GM12878 (cell line): ENCODE results near the gene PRDM2. TPM values are rescaled to one million over a fixed set of nuclear protein-coding genes. Genes with fewer than 3 reads are reported as not detected.
A peak's percentile ranks its signal among the peaks of the same experiment; 100 is the strongest.

ENCODE experiments used
- ATAC-seq: fragments of 200-7000 bp; cut with Tn5 transposase; 3 replicates; pipeline ENCODE4 v1.9.1; 2020; ENCODE audit warnings: mild to moderate bottlenecking, moderate library complexity
- BruUV-seq: library from RNA; stranded (reverse); fragments of 400-500 nt; replicated peaks from 2 replicates; lab custom pipeline; 2021; lab: Mats Ljungman, UMichigan
- CTCF ChIA-PET: fragments of 300-600 bp; sonication (Branson Sonifier 250); formaldehyde crosslinking; extraction: SDS; loops from one replicate; lab custom pipeline; 2021; ENCODE audit warnings: inconsistent platforms; lab: Yijun Ruan, JAX
- POLR2A ChIA-PET: fragments of 350-600 bp; formaldehyde crosslinking; extraction: SDS; loops from one replicate; lab custom pipeline; 2021; ENCODE audit warnings: inconsistent platforms; lab: Charles Lee
- RAD21 ChIA-PET: fragments of 300-600 bp; sonication (Branson Sonifier 250); formaldehyde crosslinking; loops from one replicate; lab custom pipeline; 2023; ENCODE audit warnings: antibody characterized with exemption; ENCODE audit not compliant: unreplicated experiment; lab: Charles Lee
- SMC1A ChIA-PET: fragments of 300-600 bp; sonication (Branson Sonifier 250); formaldehyde crosslinking; loops from one replicate; lab custom pipeline; 2023; ENCODE audit not compliant: unreplicated experiment, uncharacterized antibody; lab: Charles Lee
- DNase-seq: peaks from one replicate; pipeline ENCODE4 v3.0.0-alpha.2; 2011; ENCODE audit warnings: low read depth, low spot score
- FAIRE-seq: peaks from 3 replicates; lab custom pipeline; 2011; peaks lifted over from hg19 to GRCh38; lab: Jason Lieb, UNC
- H2AFZ ChIP-seq: 2 replicates; pipeline ENCODE4 v1.6.0; 2011; ENCODE audit warnings: low read depth, low read length, control low read depth; ENCODE audit not compliant: control insufficient read depth
- H3K27ac ChIP-seq: 2 replicates; pipeline ENCODE4 v1.5.1; 2011; ENCODE audit warnings: control low read depth; ENCODE audit not compliant: control insufficient read depth, insufficient read depth
- H3K27me3 ChIP-seq, 2 experiments: replicated peaks in 1 of 2; 2 replicates each; pipeline versions ENCODE4 v1.6.0 to v1.6.1; 2011; ENCODE audit warnings: low read length in 1 of 2; ENCODE audit not compliant: control insufficient read depth in 2 of 2, insufficient read depth in 2 of 2
- H3K36me3 ChIP-seq, 2 experiments: 2 replicates each; pipeline ENCODE4 v1.5.1; 2011; ENCODE audit warnings: low read length in 1 of 2; ENCODE audit not compliant: control insufficient read depth in 2 of 2, insufficient read depth in 2 of 2
- H3K4me1 ChIP-seq: 2 replicates; pipeline ENCODE4 v1.6.1; 2011; ENCODE audit warnings: mild to moderate bottlenecking, low read length, moderate library complexity, mixed read lengths; ENCODE audit not compliant: control insufficient read depth, insufficient read depth
- H3K4me2 ChIP-seq: 2 replicates; pipeline ENCODE4 v1.6.0; 2011; ENCODE audit warnings: control low read depth; ENCODE audit not compliant: control insufficient read depth, insufficient read depth
- H3K4me3 ChIP-seq: fragments of 200-600 bp; sonication (generic); 2 replicates; pipeline ENCODE4 v1.5.1; 2016
- H3K79me2 ChIP-seq: 2 replicates; pipeline ENCODE4 v1.6.0; 2011; ENCODE audit warnings: low read length; ENCODE audit not compliant: control insufficient read depth, insufficient read depth
- H3K9ac ChIP-seq: 2 replicates; pipeline ENCODE4 v1.8.0; 2011; ENCODE audit warnings: low read length, control low read depth, mixed read lengths; ENCODE audit not compliant: control insufficient read depth, insufficient read depth
- H3K9me3 ChIP-seq: replicated peaks from 3 replicates; pipeline ENCODE4 v1.5.1; 2011; ENCODE audit warnings: mild to moderate bottlenecking, low read length; ENCODE audit not compliant: control insufficient read depth, insufficient read depth
- H4K20me1 ChIP-seq: 2 replicates; pipeline ENCODE4 v1.6.0; 2011; ENCODE audit not compliant: control insufficient read depth, insufficient read depth
- ASH2L ChIP-seq: fragments of 300-600, 200-600 bp; sonication (generic); IDR thresholded peaks from 2 replicates; pipeline ENCODE4 v1.6.1; 2017; ENCODE audit warnings: low read depth, mild to moderate bottlenecking, borderline replicate concordance
- CHD4 ChIP-seq: fragments of 200-600 bp; sonication (generic); IDR thresholded peaks from 2 replicates; pipeline ENCODE4 v1.6.1; 2016; ENCODE audit warnings: mild to moderate bottlenecking
- GATAD2B ChIP-seq: fragments of 450-650 bp; conservative IDR thresholded peaks from 2 replicates; pipeline ENCODE4 v1.6.1; 2017; ENCODE audit warnings: low read depth, mild to moderate bottlenecking, moderate library complexity
- JUND ChIP-seq: IDR thresholded peaks from 2 replicates; pipeline ENCODE4 v1.6.1; 2012; ENCODE audit warnings: low read depth, mild to moderate bottlenecking, low read length, improper control_type of control experiment, moderate library complexity
- KAT2A ChIP-seq: conservative IDR thresholded peaks from 2 replicates; pipeline ENCODE4 v1.6.1; 2011; ENCODE audit warnings: low read depth, low read length; ENCODE audit not compliant: control insufficient read depth
- MEF2A ChIP-seq: IDR thresholded peaks from 2 replicates; pipeline ENCODE4 v1.6.1; 2011; ENCODE audit warnings: low read depth, mild to moderate bottlenecking, low read length, moderate library complexity; ENCODE audit not compliant: insufficient read depth
- MTA3 ChIP-seq: IDR thresholded peaks from 2 replicates; pipeline ENCODE4 v1.6.1; 2012; ENCODE audit warnings: low read length, inconsistent platforms, borderline replicate concordance
- NBN ChIP-seq: fragments of 450-650 bp; IDR thresholded peaks from 2 replicates; pipeline ENCODE4 v1.6.1; 2016
- NRF1 ChIP-seq: conservative IDR thresholded peaks from 2 replicates; pipeline ENCODE4 v1.6.1; 2011; ENCODE audit warnings: mild to moderate bottlenecking, low read depth, low read length, improper control_type of control experiment
- SMC3 ChIP-seq: IDR thresholded peaks from 2 replicates; pipeline ENCODE4 v1.6.1; 2011; ENCODE audit warnings: low read length, improper control_type of control experiment, borderline replicate concordance
- SPI1 ChIP-seq: IDR thresholded peaks from 2 replicates; pipeline ENCODE4 v1.6.1; 2011; ENCODE audit warnings: low read depth, mild to moderate bottlenecking, low read length, moderate library complexity, borderline replicate concordance; ENCODE audit not compliant: insufficient read depth
- SREBF2 ChIP-seq: IDR thresholded peaks from 2 replicates; pipeline ENCODE4 v1.6.1; 2012; ENCODE audit warnings: mild to moderate bottlenecking, low read length
- SUPT20H ChIP-seq: IDR thresholded peaks from 2 replicates; pipeline ENCODE4 v1.6.1; 2011; ENCODE audit warnings: low read depth, mild to moderate bottlenecking, low read length, moderate library complexity, borderline replicate concordance; ENCODE audit not compliant: control insufficient read depth
- WRNIP1 ChIP-seq: IDR thresholded peaks from 2 replicates; pipeline ENCODE4 v1.6.1; 2011; ENCODE audit warnings: low read depth, low read length, improper control_type of control experiment, borderline replicate concordance
- ZNF24 ChIP-seq: fragments of 450-650 bp; IDR thresholded peaks from 2 replicates; pipeline ENCODE4 v1.6.1; 2017; ENCODE audit warnings: antibody characterized with exemption, mild to moderate bottlenecking
- WGBS: methylation state at CpG from one replicate; pipeline ENCODE4 v1.1.6; 2016; ENCODE audit warnings: low lambda C conversion rate; ENCODE audit not compliant: insufficient replicate concordance, insufficient coverage; ENCODE audit errors: missing lambda C conversion rate; 5-methylcytosine and 5-hydroxymethylcytosine counted together
- in situ Hi-C: fragments of 300-500 bp; cut with MboI; formaldehyde crosslinking; loops from 9 replicates; pipeline ENCODE4 v1.14.3; 2018; ENCODE audit warnings: mixed read lengths
- intact Hi-C: fragments of 100-400 bp; cut with micrococcal nuclease; formaldehyde crosslinking; loops from one replicate; pipeline ENCODE4 v1.14.2; 2022; ENCODE audit not compliant: unreplicated experiment
- polyA plus RNA-seq, 11 experiments: library from polyadenylated mRNA; depleted of rRNA in 4 of 11; unstranded in 6 of 11; stranded (reverse) in 5 of 11; fragments of >200 nt; fragmentation: Nextera tagmentation in 4 of 11; fragmentation: Illumina TruSeq in 1 of 11; extraction: Ambion mirVana in 4 of 11; extraction: Trizol in 1 of 11; gene quantifications; 1 replicate in 1 of 11; 2 replicates in 10 of 11; pipeline versions ENCODE4 v1.2.1 to v1.2.3, GENCODE V29; 2011 to 2016; ENCODE audit warnings: inconsistent platforms in 2 of 11, missing spikeins in 2 of 11, low read depth in 1 of 11
- total RNA-seq, 4 experiments: library from RNA; depleted of rRNA in 3 of 4; stranded (reverse); fragments of >200 nt in 3 of 4; fragmentation: Illumina TruSeq in 1 of 4; extraction: Trizol in 1 of 4; gene quantifications; 2 replicates each; pipeline versions ENCODE4 v1.2.1 to v1.2.3, GENCODE V29; 2013 to 2021
- TF ChIP-seq, protein P1 (sequence below): IDR thresholded peaks from 2 replicates; pipeline ENCODE4 v1.6.1; 2012; ENCODE audit warnings: low read depth, low read length, improper control_type of control experiment
- TF ChIP-seq, protein P2 (sequence below): fragments of 450-650 bp; IDR thresholded peaks from 2 replicates; pipeline ENCODE4 v1.6.1; 2018; ENCODE audit warnings: borderline replicate concordance, mild to moderate bottlenecking; ENCODE audit not compliant: partially characterized antibody
- TF ChIP-seq, protein P3 (sequence below): IDR thresholded peaks from 2 replicates; pipeline ENCODE4 v1.6.1; 2012; ENCODE audit warnings: low read length, inconsistent platforms
- TF ChIP-seq, protein P4 (sequence below): fragments of 450-650 bp; IDR thresholded peaks from 2 replicates; pipeline ENCODE4 v1.6.1; 2014; ENCODE audit warnings: mild to moderate bottlenecking

PRDM2 gene
- total and polyA plus RNA-seq, 10 of the 15 experiments (the other 5 are each of a cell fraction or from before 2014, with no cell fraction given) = 8.4 to 45.1 (median 23.5) TPM

DNA sequence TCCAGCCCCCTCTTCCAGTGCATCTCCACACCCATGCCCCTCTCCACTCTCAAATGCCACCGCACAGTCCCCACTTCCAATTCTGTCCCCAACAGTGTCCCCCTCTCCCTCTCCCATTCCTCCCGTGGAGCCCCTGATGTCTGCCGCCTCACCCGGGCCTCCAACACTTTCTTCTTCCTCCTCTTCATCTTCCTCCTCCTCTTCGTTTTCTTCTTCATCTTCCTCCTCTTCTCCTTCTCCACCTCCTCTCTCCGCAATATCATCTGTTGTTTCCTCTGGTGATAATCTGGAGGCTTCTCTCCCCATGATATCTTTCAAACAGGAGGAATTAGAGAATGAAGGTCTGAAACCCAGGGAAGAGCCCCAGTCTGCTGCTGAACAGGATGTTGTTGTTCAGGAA lies 80.8 kb downstream of the PRDM2 start (continued):
- TF ChIP-seq, protein P1, sequence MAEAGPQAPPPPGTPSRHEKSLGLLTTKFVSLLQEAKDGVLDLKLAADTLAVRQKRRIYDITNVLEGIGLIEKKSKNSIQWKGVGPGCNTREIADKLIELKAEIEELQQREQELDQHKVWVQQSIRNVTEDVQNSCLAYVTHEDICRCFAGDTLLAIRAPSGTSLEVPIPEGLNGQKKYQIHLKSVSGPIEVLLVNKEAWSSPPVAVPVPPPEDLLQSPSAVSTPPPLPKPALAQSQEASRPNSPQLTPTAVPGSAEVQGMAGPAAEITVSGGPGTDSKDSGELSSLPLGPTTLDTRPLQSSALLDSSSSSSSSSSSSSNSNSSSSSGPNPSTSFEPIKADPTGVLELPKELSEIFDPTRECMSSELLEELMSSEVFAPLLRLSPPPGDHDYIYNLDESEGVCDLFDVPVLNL = no peak
- TF ChIP-seq JUND (no peak), SREBF2 (no peak), MEF2A (no peak), WRNIP1 (no peak), ZNF24 (no peak)
- TF ChIP-seq, protein P2, sequence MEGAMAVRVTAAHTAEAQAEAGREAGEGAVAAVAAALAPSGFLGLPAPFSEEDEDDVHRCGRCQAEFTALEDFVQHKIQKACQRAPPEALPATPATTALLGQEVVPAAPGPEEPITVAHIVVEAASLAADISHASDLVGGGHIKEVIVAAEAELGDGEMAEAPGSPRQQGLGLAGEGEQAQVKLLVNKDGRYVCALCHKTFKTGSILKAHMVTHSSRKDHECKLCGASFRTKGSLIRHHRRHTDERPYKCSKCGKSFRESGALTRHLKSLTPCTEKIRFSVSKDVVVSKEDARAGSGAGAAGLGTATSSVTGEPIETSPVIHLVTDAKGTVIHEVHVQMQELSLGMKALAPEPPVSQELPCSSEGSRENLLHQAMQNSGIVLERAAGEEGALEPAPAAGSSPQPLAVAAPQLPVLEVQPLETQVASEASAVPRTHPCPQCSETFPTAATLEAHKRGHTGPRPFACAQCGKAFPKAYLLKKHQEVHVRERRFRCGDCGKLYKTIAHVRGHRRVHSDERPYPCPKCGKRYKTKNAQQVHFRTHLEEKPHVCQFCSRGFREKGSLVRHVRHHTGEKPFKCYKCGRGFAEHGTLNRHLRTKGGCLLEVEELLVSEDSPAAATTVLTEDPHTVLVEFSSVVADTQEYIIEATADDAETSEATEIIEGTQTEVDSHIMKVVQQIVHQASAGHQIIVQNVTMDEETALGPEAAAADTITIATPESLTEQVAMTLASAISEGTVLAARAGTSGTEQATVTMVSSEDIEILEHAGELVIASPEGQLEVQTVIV = no peak
- TF ChIP-seq, all 136 proteins: peak for 0

DNA sequence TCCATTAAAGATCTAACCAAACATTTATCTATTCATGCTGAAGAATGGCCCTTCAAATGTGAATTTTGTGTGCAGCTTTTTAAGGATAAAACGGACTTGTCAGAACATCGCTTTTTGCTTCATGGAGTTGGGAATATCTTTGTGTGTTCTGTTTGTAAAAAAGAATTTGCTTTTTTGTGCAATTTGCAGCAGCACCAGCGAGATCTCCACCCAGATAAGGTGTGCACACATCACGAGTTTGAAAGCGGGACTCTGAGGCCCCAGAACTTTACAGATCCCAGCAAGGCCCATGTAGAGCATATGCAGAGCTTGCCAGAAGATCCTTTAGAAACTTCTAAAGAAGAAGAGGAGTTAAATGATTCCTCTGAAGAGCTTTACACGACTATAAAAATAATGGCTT lies 81.2 kb downstream of the PRDM2 start:
- ChIA-PET POLR2A (interaction anchor here (1.1 kb wide), 1 partner anchor 14 kb away, joined by 3 read pairs; no protein-coding TSS in a partner anchor), RAD21 (no interaction called here), CTCF (no interaction called here), SMC1A (interaction anchor here (2.5 kb wide), 1 partner anchor 11 kb away, joined by 11 read pairs; no protein-coding TSS in a partner anchor)
- Histone ChIP-seq H3K4me1 (no peaks in the 10 kb centered on the region), H3K79me2 (peaks cover 24% of the 10 kb centered on the region), H3K9me3 (no peaks in the 10 kb centered on the region), H4K20me1 (peaks cover 4% of the 10 kb centered on the region; the same call in 1 of the 2 replicates), H3K27ac (no peak overlapping the region), H3K4me3 (no peak overlapping the region), H3K4me2 (no peak overlapping the region), H3K36me3 (peaks cover 31 to 54% of the 10 kb centered on the region in 2 experiments), H3K9ac (no peak overlapping the region), H3K27me3 (no peaks in the 10 kb centered on the region), H2AFZ (no peak overlapping the region)
- no peak for FAIRE-seq
- WGBS = 98% methylated on average over 6 of the region's 6 CpGs
- in situ Hi-C loops = no loop called here
- intact Hi-C loops = no loop called here
- no peak for DNase-seq
- TSS peak; percentile 6 for BruUV-seq
- ATAC-seq = no peak
- TF ChIP-seq, protein P3, sequence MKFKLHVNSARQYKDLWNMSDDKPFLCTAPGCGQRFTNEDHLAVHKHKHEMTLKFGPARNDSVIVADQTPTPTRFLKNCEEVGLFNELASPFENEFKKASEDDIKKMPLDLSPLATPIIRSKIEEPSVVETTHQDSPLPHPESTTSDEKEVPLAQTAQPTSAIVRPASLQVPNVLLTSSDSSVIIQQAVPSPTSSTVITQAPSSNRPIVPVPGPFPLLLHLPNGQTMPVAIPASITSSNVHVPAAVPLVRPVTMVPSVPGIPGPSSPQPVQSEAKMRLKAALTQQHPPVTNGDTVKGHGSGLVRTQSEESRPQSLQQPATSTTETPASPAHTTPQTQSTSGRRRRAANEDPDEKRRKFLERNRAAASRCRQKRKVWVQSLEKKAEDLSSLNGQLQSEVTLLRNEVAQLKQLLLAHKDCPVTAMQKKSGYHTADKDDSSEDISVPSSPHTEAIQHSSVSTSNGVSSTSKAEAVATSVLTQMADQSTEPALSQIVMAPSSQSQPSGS = no peak
- no peak for TF ChIP-seq ASH2L
- no peak for TF ChIP-seq NBN
- TF ChIP-seq, protein P4, sequence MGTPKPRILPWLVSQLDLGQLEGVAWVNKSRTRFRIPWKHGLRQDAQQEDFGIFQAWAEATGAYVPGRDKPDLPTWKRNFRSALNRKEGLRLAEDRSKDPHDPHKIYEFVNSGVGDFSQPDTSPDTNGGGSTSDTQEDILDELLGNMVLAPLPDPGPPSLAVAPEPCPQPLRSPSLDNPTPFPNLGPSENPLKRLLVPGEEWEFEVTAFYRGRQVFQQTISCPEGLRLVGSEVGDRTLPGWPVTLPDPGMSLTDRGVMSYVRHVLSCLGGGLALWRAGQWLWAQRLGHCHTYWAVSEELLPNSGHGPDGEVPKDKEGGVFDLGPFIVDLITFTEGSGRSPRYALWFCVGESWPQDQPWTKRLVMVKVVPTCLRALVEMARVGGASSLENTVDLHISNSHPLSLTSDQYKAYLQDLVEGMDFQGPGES = no peak
- no peak for TF ChIP-seq SUPT20H
- TF ChIP-seq NRF1 = no peak
- no peak for TF ChIP-seq GATAD2B
- no peak for TF ChIP-seq MTA3
- TF ChIP-seq SMC3 = no peak
- no peak for TF ChIP-seq SPI1
- TF ChIP-seq CHD4 = no peak
- TF ChIP-seq KAT2A = no peak
